ENCODE data around the gene NR2C2.
A peak's percentile ranks its signal among the peaks of the same experiment; 100 is the strongest.

NR2C2 gene

GRCh38 chr3:14941871-14942270, 5.5 kb upstream of the NR2C2 start:
- no peak for TF ChIP-seq CTCF (conservative IDR thresholded peaks at IDR 0.05; ENCODE audit: low read depth, low read length)
- Histone ChIP-seq H2AFZ (ENCODE audit: low read depth) (no peak overlapping the region), H3K4me1 (ENCODE audit: low read depth, poor library complexity, severe bottlenecking) (peaks cover 9% of the 10 kb centered on the region), H3K4me3 (IDR thresholded peaks at IDR 0.05; ENCODE audit: insufficient read depth, low read depth, low read length) (no peak overlapping the region), H3K79me2 (ENCODE audit: insufficient read depth, low read depth) (peaks cover 19% of the 10 kb centered on the region), H3K4me2 (no peak overlapping the region), H3K36me3 (ENCODE audit: insufficient read depth) (no peaks in the 10 kb centered on the region), H3K27me3 (ENCODE audit: insufficient read depth, low read depth) (no peaks in the 10 kb centered on the region), H3K27ac (no peak overlapping the region), H4K20me1 (ENCODE audit: insufficient read depth) (no peaks in the 10 kb centered on the region), H3K9ac (no peak overlapping the region)

GRCh38 chr3:14943042-14943441, 4.3 kb upstream of the NR2C2 start:
- H3K4me3 ChIP-seq (IDR thresholded peaks at IDR 0.05; ENCODE audit: insufficient read depth, low read depth, low read length), result no peak overlapping the region
- no peaks in the 10 kb centered on the region for H3K27me3 ChIP-seq (ENCODE audit: insufficient read depth, low read depth)
- peaks cover 9% of the 10 kb centered on the region for H3K4me1 ChIP-seq (ENCODE audit: low read depth, poor library complexity, severe bottlenecking)
- no peak for TF ChIP-seq CTCF (conservative IDR thresholded peaks at IDR 0.05; ENCODE audit: low read depth, low read length)
- no peak overlapping the region for H3K9ac ChIP-seq
- H4K20me1 ChIP-seq (ENCODE audit: insufficient read depth), result no peaks in the 10 kb centered on the region
- H3K36me3 ChIP-seq (ENCODE audit: insufficient read depth), result no peaks in the 10 kb centered on the region
- peaks cover 19% of the 10 kb centered on the region for H3K79me2 ChIP-seq (ENCODE audit: insufficient read depth, low read depth)
- no peak overlapping the region for H3K27ac ChIP-seq
- H3K4me2 ChIP-seq, result no peak overlapping the region
- no peak overlapping the region for H2AFZ ChIP-seq (ENCODE audit: low read depth)

- Histone ChIP-seq H2AFZ (ENCODE audit: low read depth) (no peak overlapping the region), H3K4me3 (IDR thresholded peaks at IDR 0.05; ENCODE audit: insufficient read depth, low read depth, low read length) (no peak overlapping the region), H4K20me1 (ENCODE audit: insufficient read depth) (no peaks in the 10 kb centered on the region), H3K36me3 (ENCODE audit: insufficient read depth) (no peaks in the 10 kb centered on the region), H3K4me2 (peak overlapping the region; percentile 84), H3K27me3 (ENCODE audit: insufficient read depth, low read depth) (no peaks in the 10 kb centered on the region), H3K27ac (no peak overlapping the region; the same call in 1 of the 2 replicates), H3K4me1 (ENCODE audit: low read depth, poor library complexity, severe bottlenecking) (peaks cover 9% of the 10 kb centered on the region), H3K79me2 (ENCODE audit: insufficient read depth, low read depth) (peaks cover 19% of the 10 kb centered on the region), H3K9ac (peak overlapping the region; percentile 92; the same call in 1 of the 2 replicates)
- no peak for TF ChIP-seq CTCF (conservative IDR thresholded peaks at IDR 0.05; ENCODE audit: low read depth, low read length)
Observed at GRCh38 chr3:14946236-14946635, 1.1 kb upstream of the NR2C2 start.

GRCh38 chr3:14946739-14947099, 664 bp upstream of the NR2C2 start:
- Histone ChIP-seq H3K4me2 (peak overlapping the region; percentile 84), H3K36me3 (ENCODE audit: insufficient read depth) (no peaks in the 10 kb centered on the region), H3K79me2 (ENCODE audit: insufficient read depth, low read depth) (peaks cover 19% of the 10 kb centered on the region), H3K9ac (peak overlapping the region; percentile 92; the same call in 1 of the 2 replicates), H2AFZ (ENCODE audit: low read depth) (peak overlapping the region; percentile 66), H3K27ac (peak overlapping the region; percentile 97), H3K4me3 (IDR thresholded peaks at IDR 0.05; ENCODE audit: insufficient read depth, low read depth, low read length) (peak overlapping the region; percentile 45), H3K27me3 (ENCODE audit: insufficient read depth, low read depth) (no peaks in the 10 kb centered on the region), H3K4me1 (ENCODE audit: low read depth, poor library complexity, severe bottlenecking) (peaks cover 9% of the 10 kb centered on the region), H4K20me1 (ENCODE audit: insufficient read depth) (no peaks in the 10 kb centered on the region)
- no peak for TF ChIP-seq CTCF (conservative IDR thresholded peaks at IDR 0.05; ENCODE audit: low read depth, low read length)
